ENCODE results near the gene RNF121.

RNF121 gene

GRCh38 chr11:72005347-72006260, 76.8 kb downstream of the RNF121 start:
- DNase-seq (ENCODE audit: low read depth in 2 of 2) = no peak

DNA sequence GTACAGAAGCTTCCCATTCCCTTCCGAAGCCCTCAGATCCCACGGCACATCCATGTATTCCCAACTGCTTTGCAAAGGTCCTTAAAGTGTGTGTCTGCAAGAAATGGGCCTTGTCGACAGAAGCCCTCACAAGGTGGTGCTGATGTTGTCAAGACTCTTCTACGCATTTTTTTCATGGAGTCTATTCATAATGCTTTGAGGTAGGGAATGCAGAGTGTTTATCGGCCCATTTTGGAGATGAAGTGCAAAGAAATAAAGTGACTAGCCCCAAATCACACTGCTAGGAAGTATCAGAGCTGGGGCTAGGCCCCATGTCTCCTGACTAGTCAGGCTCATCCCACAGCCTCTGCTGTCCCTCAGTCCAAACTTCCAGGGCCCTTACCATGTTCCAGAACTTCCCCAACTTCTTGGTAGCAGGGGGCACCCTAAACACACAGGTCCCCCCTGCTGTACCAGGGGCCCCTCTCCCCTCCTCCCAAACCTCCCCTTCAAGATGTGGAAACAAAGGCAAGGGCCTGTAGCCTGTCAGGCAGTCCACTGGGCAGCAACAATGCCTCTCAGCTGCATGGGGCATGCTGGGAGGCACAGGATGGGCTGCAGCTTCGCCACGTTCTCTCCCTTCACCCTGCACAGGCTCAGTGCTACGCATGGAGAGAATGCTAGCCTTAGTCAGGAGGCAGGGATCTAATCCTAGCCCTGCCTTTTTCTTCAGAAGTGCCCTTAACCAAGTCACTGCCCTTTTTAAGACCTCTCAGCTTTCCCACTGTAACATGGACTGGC, 77.7 kb downstream of the RNF121 start:
- DNase-seq (ENCODE audit: low read depth in 2 of 2) = no peak

- no peak for DNase-seq (ENCODE audit: low read depth in 2 of 2)
These were observed 78.2 kb downstream of the RNF121 start for GRCh38 chr11:72007089-72007476.

DNA sequence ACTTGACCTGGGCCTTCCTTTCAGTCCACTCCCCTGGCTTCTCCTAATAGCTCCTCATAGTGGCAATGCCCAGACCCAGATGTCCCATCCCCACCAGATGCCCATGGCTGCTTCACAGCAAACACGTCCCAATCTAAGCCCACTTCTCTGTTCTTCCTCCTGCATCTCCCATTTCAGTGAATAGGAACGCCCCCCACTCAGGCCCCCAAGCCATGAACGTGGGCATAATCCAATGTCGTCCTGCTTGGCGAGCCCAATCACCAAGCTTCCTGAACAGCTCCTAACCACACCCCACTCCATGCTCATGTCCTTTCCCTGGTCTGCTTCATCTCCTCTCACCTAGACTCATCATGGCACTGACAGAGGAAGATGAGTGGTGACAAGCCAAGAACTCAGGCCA, 78.7 kb downstream of the RNF121 start:
- no peak for DNase-seq (ENCODE audit: low read depth in 2 of 2)

DNA sequence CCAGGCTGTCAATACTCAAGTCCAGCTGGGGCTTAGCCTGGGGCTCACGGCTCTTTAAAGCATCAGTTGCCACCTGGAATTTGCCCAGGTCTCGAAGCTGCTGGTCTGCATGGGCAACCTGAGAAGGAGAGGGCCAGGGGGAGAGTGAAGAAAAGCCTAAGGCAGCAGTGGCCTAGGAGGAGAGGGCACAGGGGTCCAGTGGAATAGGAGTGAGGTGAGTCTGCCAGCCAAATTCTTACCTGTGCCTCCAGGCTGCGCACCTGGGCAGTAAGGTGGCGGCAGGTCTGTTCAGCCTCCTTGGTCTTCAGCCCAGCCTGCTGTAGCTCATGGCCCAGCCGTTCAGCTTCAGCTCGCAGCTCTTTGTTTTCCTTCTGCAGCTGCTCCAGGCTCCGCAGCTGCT, 79.9 kb downstream of the RNF121 start:
- DNase-seq (ENCODE audit: low read depth in 2 of 2) = no peak

- DNase-seq (ENCODE audit: low read depth in 2 of 2) = no peak
These were observed 80.3 kb downstream of the RNF121 start for GRCh38 chr11:72009156-72009555.

GRCh38 chr11:72010529-72011233, 81.8 kb downstream of the RNF121 start:
- no peak for DNase-seq (ENCODE audit: low read depth in 2 of 2)

- no peak for DNase-seq (ENCODE audit: low read depth in 2 of 2)
These were observed 83.3 kb downstream of the RNF121 start for GRCh38 chr11:72012091-72012630.

DNA sequence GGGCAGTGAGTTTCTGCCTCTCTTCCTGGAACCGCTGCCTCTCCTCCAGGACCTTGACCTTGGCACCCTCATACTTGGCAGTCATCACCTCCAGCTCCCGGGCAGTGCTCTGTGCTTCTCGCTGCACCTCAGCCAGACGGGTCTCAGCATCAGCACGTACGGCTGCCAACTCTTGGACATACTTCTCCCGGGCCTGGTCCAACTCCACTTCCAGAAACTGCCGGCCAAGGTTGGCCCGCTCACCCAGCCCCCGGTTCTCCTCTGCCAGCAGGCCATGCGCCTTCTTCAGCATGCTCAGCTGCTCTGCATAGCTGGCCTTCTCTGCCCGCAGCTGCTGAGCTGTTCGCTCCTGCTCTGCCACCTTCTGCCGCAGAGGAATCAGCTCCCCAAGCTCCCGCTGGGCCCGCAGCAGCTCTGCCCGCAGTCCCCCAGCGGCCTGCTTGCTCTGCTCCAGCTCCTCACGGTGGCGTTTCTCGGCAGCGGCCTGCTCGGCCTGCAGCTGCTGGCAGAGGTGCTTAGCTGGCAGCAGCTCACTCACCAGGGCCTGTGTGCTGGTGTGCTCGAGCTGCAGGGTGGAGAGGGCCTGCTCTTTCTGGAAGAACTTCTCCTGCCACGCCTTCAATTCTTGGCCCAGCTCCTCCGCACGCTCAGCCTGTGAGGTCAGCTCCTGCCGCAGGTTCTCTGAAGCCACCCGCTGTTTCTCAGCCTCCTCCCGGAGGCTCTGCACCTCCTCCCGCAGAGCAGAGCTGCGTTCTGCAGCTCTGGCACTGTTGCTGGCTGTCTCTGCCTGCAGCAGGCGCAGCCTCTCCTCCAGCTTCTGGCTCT, 84.3 kb downstream of the RNF121 start:
- DNase-seq (ENCODE audit: low read depth in 2 of 2) = no peak

- no peak for DNase-seq (ENCODE audit: low read depth in 2 of 2)
These were observed 85.2 kb downstream of the RNF121 start for GRCh38 chr11:72013765-72014711.

DNA sequence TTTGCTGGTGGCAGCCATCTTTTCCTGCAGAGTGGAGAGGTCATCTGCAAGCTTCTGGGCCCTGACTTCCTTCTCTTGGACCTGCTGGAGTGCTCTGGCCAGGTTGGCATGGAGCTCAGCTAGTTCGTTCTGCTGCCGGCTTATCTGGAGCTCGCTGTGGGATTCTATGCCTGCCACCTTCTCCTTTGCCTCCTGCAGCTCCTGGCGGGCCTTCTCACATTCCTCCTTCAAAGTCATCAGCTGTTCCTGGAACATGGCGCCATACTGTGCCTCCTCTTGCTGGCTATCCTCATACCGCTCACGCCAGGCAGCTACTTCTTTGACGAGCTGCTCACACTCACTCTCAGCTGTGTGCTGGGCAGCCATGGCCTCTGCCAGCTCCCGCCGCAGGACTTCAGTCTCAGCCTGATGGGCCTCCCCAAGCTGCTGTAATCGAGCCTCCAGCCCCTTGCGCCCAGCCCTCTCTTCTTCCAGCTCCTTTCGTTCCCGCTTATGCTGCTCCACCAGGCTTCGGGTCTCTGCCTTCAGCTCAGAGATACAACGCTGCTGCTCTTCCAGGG, 86.0 kb downstream of the RNF121 start:
- DNase-seq (ENCODE audit: low read depth in 2 of 2) = no peak

- DNase-seq (ENCODE audit: low read depth in 2 of 2) = no peak
These were observed 86.7 kb downstream of the RNF121 start for GRCh38 chr11:72015511-72016061.

DNA sequence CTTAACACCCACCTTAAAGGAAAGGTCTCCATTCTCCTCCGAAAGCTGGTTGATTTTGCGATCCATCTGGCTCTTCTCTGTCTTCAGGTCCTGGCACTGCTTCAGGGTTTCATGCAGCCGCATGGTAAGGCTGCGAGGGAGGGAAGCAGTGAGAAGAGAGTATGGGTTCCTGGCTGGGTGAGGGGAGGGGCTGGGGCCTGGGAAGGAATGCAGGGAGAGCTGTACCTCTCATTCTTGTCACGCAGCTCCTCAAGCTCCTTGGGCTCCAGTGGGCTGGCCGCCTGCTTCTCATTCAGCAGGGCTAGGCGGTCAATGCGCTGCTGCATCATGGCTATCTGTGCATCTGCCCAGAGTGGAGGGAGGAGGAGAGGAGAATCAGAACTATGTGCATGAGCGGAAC, 89.3 kb downstream of the RNF121 start:
- no peak for DNase-seq (ENCODE audit: low read depth in 2 of 2)

GRCh38 chr11:72023335-72023734, 94.5 kb downstream of the RNF121 start:
- DNase-seq (ENCODE audit: low read depth in 2 of 2) = no peak

- no peak for DNase-seq (ENCODE audit: low read depth in 2 of 2)
These were observed 95.4 kb downstream of the RNF121 start for GRCh38 chr11:72024069-72024754.

DNA sequence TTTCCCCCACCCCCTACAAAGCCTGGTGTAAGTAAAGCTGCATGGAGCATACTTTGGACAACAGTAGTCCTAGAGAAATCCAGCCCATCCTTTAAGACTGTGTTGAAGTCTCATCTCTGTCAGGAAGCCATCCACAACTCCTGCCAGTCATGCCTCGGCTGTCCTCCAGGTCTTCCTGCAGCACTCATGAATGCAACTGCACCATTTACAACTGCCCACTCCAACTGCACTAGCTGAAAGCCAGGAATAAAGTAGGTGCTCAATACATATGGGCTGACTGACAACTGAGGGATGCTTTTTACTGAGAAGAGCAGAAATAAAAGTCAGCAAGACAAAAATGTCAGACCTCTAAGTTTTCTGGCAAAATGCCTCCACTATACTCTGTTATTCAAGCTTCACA, 97.2 kb downstream of the RNF121 start:
- DNase-seq (ENCODE audit: low read depth in 2 of 2) = no peak

GRCh38 chr11:72030472-72031045, 101.7 kb downstream of the RNF121 start:
- DNase-seq (ENCODE audit: low read depth in 2 of 2) = no peak

DNA sequence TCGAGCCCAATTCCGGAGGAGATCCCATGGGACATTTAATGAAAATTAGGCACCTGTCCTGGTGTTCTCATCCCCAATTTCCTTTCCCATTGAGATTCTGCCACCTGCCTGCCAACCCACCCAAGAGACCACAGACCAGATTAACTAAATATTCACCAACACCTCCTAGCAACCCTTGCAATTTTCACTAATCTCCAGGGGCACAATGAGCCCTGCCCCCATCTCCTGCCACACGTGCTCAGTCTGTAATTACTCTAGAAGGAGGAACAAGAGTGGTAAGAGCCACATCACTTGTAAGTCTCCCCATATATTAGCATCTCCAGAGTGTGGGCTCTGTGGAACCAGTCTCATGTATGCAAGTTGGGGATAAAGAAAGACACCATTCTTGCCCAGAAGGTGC, 107.8 kb downstream of the RNF121 start:
- no peak for DNase-seq (ENCODE audit: low read depth in 2 of 2)
